GM19351 (cell line): ENCODE results near the gene ADAM17.
"Not testable (repeated sequence)": the region's sequence is repeated elsewhere in the genome, so short reads cannot be mapped to it uniquely, and the experiment has no call there.

Source experiments
- ATAC-seq: cut with Tn5 transposase; IDR thresholded peaks from one replicate; pipeline ENCODE4 v1.9.1; 2021; ENCODE audit warnings: mild to moderate bottlenecking, moderate library complexity; ENCODE audit not compliant: unreplicated experiment

The ADAM17 gene

DNA sequence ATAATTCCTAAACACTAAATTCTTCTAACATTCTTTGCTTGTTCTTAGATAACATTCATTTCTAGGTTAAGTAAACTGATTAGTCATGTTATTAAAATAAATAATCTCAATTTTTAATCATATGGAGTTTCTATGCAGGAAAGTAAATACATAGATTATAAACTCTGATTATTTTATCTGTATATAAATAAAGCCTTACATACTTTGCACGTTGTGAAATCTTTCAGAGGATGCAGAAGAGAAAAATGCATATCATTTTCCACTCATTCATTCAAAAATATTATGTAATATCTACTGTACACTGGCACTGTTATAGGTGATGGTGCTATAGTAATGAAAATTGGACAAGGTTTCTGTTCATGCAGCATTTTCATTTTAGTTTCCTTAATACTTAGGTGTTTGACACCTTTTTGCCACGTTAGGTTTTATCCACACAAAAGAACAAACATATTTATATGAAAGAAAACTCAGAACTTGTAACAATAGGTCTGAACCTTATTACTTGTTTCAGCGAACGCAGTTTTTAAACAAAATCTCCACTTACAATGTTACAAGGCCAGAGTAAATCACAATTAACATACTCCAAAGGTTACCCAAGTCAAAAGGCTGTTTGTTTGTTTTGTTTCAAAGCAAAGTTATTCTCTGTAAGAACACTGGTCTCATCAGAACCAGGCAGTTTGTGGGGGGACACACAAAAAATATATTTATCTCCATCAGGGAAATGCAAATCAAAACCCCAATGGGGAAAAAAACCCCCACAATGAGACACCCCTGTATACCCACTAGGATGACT, 27.4 kb downstream of the ADAM17 start:
- ATAC-seq: no peak

DNA sequence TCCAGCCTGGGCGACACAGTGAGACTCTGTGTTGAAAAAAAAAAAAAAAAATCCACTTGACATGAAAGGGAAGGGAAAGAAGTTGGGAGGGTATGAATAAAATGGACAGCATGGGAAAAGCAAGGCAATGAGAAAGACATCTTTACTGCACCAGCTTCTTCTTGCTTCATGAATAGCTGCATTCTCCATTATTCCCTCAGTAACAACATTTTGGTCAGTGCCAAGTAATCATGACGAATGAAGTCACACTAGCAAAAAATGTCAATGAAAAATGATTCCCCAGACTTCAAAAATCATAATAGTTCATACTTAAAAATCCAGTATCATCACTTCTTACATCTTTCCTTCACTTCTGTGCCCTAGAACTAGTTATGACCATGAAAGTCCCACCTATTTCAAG, 30.4 kb downstream of the ADAM17 start:
- ATAC-seq: no peak

DNA sequence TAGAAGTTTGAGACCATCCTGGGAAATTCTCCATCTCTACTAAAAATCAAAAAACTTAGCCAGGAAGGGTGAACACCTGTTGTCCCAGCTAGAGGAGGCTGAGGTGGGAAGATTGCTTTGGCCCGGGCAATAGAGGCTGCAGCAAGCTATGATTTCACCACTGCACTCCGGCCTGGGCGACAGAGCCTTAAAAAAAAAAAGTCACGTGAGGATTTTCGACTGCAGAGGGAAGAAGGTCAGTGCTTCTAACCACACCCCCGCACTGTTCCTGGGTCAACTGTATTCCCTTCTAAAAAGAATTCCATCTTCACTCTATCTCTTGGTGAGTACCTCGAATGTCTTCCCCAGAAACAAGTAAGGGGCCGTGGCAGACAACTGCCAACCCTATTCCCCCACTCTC, 31.3 kb downstream of the ADAM17 start:
- ATAC-seq: no peak

DNA sequence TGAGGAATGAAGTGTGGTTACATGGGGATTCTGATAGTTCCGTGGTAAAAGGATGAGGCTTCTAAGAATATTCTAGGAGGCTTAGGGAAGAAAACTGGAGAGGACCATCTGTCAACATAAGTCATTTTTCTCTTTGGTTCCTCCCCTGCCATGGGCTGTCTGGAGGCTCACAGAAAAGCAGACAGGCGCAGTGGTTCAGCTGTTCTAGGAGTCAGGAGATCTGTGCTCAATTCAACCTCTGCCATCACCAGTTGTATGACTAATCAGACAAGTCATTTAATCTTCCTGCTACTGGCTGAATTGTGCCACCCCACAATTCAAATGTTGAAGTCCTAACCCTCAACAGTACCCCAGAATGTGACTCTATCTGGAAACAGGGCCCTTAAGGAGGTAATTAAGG, 36.4 kb downstream of the ADAM17 start:
- no peak for ATAC-seq

DNA sequence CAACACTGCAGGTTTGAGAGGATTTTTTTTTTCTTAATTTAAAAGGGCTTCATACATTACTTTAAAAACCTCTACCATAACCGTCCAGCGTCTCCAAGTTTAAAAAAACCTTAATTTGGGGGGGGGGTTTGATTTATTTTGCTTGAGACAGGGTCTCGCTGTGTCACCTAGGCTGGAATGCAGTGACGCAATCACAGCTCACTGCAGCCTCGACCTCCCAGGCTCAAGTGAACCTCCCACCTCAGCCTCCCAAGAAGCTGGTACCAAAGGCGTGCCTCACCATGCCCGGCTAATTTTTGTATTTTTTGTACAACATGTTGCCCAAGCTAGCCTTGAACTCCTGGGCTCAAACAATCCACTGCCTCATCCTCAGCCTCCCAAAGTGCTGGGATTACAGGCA, 36.9 kb downstream of the ADAM17 start:
- ATAC-seq: no peak

DNA sequence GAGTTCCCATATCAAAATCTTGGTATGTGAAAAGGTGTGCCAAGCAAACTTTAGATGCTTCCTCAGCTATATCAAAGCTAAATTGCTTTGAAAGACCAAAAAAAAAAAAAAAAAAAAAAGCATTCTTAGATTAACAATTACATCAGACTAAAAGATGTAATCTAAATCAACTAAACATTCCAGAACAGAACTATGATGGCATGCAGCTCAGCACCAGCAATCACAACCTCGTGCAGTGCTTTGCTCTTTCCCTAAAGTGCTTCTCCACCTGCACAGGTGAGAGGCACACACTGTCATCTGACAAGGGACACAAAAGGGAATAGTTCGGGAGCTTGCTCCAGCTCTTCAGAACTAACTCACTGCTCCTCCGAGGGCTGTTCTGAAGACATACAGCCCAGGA, 37.5 kb downstream of the ADAM17 start:
- no peak for ATAC-seq

DNA sequence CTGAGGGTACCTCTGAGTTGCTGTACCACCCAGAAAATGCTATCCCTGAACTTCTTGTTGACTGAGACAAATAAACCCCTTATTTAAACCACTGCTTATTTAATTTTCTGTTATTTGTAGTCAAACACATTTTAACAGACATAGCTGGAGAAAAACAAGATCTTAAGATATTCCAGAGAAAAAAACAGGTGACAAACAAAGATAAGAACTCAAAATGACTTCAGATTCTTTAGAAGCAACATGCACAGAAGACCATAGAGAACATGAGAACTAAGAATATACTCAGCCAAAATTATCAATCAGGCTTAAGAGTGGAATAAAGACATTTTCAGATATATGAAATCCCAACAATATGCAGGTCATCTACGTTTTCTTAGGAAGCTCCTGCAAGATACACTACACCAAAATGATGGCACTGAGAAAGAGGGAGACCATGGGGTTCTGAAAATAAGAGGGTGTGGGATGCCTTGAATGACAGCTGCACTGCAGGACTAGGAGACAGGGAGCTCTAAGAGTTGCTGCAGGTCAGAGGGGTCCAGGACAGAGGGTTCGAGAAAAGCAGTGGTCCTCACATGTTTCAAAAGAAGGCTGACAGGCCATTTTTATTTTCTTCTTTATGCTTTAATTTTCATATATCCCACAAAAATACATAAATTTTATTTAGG, 38.4 kb downstream of the ADAM17 start:
- no peak for ATAC-seq

DNA sequence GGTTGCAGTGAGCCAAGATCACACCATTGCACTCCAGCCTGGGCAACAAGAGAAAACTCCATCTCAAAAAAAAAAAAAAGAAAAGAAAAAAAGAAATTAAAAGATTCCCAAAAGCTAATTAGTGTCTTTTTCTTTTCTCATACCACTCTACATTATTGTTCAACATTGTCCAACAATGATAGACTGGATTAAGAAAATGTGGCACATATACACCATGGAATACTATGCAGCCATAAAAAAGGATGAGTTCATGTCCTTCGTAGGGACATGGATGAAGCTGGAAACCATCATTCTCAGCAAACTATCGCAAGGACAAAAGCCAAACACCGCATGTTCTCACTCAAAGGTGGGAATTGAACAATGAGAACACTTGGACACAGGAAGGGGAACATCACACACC, 41.7 kb downstream of the ADAM17 start:
- not testable (repeated sequence) for ATAC-seq

DNA sequence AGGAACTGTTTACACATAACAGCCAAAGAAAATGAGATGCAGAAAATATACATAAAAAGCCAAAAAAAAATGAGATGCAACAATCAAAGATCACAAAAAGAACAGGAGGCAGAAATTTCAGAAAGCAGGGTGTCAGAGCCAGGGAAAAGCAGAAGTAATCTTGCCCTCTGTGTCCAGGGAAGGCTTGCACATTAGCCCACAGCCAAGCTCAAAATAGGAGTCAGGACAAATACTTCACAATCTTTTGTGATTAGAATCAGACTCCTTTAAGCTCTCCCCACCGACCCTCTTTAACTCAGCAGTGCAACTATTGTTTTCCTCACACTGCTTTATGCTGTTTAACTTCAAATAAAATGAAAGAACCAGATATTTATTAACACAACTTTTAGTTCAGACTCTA, 46.7 kb downstream of the ADAM17 start:
- ATAC-seq: no peak

DNA sequence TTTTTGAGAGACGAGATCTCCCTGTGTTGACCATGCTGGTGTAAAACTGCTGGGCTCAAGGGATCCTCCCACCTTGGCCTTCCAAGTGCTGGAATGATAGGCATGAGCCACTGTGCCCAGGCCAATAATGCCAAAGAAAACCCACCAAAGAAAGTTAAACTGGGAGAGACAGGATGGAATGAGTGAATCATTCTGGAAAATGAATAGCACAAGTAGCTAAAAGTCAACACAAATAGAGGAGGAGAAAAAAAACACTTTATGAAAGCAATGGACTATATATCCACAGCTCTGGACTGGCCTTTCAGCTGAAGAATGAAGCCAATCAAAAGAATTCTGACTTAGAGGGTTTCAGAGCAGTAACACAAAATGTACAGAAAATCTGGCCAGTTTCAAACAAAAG, 57.4 kb downstream of the ADAM17 start:
- no peak for ATAC-seq

DNA sequence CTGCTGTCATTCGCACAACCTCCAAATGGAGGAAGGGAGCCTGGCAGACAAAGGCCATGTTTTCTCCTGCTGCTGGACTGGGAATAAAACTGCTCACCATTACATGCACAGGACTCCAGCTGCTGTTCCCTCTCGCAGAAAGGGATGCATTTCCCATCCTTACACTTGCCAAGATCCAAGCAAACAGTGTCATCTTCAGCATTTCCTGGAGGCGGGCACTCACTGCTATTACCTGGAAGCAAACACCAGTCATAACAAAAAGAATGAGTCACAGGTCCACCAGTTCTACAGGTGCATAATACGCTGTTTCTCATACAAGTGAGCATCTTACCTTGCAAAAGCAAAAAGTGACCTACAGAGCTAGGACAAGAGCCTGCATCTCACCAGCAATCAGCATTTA, 58.6 kb downstream of the ADAM17 start:
- ATAC-seq: no peak

DNA sequence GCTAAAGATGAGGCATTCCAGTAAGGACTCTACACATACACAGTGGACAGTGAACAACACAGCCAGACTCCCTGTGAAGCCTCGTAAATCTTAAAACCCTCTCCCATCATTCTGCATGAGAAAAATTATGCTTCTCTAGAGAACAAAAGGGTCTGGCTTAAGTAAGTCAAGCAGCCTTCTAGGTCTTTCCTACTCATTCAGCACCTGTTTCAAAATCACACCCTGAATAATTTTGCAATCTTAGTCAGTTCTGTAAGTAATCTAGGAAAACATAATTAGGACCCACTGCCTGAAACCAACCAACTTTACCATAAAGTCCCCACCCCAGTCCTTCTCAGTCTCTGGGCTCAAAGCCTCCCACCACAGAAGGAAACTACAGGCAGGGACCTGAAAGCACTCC, 61.5 kb downstream of the ADAM17 start:
- no peak for ATAC-seq

DNA sequence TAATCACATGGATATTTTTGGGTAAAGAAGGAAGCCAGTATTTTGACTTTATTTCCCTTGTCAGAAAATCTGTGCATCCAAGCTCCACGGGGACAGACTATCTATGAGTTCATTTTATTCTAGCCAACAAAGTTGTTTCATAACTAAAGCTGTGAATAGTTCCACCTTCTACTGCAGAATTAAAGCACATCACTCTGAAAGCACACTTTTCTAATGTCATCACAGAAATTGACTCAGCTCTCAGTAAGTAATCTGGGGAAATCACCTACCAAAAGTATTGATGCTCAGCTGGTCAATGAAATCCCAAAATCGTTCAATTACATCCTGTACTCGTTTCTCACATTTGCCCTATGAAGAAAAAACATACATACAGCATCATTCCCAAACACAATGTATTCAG, 62.2 kb downstream of the ADAM17 start:
- ATAC-seq: no peak

DNA sequence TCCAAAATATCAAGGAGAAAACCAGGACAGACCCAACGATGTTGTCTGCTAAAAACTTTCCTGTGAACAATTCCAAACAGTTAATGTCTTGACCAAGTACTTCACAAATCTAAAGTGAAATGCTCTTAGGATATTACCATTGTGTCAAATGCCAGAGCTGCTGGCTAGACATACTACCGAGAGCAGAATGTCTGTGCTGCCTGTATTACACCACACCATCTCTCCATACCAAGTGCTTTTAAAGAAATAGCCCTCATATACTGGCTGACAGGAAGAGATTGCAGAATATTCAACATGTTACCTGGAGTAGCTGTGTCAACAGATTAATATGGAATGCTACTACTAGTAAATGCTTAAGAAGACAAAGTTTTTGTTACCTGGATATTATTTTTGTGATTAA, 62.7 kb downstream of the ADAM17 start:
- no peak for ATAC-seq

DNA sequence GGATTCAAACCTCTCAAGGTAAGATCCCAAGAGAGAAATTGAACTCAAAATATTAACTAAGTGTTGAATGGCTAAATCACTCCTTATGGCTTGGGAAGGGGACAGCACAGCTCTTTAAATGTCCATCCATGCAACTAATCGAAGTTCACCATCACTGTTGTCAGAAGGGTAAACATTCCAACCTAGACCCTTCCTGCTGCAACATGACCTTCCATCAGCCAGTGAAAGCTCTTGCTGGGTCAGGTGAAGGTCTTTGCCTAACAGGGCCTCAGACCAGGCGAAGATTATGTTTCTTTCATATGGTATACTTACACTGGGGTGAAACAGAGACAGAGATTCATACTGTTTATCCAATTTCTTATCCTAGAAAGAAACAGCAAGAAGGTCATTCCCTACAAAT, 64.8 kb downstream of the ADAM17 start:
- ATAC-seq: no peak

DNA sequence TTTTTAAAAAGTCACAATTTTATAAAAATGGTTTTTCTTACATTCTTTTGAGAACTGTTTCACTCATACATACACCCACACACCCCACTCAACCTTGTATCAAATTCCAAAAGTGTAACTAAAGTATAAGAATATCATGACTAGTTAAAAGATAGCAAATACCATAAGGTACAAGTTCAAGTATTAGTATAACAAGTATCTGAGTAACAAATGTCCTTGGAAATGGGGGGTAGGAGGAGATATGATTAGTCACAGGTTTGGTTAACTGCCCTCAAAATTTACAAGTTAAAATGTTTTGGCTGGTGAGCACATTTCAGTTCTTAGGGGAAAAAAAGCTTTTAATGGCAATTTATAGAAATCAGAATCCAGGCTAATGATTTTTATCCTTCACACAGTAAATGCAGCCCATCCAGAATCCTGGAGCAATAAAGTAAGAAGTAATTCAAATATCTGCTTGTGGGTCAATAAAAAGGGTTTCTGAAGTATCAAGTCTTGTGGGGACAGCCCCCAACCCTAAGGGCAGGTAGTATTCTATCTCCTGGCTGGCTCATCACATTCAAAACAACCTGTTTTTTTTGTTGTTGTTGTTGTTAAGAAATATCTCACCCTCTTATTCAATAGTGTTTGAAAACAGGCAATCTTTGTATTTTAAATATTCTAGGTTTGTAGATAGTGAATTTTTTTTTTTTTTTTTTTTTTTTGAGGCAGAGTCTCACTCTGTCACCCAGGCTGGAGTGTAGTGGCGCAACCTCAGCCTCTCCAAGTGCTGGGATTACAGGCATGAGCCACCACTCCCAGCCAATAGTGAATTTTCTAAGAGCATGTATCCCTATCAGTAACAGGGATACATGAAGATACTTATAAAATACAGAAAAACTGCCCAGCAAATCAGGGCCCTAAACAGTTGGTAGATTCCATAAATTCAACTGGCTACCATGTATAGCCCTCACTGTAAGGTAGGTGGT, 66.8 kb downstream of the ADAM17 start:
- ATAC-seq: no peak

DNA sequence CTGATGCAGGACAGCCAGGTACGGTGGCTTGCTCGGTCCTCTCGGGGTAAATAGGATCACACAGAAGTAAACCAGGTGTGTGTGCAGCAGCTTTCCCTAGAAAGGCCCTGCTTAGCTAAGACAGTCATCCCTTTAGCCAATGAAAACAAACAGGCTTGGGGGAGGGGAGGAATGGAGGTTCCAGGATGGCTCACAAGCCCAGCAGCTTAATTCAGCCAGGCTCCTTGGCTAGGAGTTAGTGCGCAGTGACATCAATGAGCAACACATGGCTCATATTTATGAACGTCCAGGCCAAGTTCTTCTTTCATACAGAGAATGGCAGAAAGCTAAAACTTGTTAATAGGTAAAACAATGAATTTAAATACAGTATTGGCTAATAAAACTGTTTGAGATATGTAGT, 71.1 kb downstream of the ADAM17 start:
- no peak for ATAC-seq

DNA sequence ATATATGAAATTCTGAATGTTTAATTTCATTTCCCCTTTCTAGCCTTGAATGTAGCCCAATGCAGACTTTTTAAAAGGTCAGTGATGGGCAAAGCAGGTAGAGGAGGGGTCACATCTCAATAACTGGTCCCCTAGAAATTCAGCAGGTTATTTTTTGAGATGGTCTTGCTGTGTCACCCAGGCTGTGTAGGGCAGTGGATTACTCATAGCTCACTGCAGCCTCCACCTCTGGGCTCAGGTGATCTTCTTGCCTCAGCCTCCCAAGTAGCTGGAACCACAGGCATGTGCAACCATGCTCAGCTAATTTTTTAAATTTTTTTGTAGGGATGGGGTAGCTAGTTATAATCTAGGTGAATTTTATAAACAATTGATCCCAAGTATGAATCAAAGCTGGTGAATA, 72.5 kb downstream of the ADAM17 start:
- ATAC-seq: no peak

DNA sequence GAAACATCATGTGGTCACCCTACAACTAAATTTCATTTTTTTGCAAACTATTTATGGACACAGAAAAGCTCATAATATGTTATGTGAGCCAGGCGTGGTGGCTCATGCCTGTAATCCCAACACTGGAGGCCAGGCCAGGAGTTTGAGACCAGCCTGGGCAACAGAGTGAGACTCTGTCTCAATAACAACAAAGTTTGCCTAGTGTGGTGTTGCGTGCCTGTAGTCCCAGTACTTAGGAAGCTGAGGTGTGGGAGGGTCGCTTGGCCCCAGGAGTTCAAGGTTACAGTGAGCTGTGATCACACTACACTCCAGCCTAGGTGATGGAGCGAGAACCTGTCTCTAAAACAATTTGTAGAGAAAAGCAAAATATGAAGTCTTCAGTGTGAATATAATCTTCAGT, 75.5 kb downstream of the ADAM17 start:
- ATAC-seq: no peak

DNA sequence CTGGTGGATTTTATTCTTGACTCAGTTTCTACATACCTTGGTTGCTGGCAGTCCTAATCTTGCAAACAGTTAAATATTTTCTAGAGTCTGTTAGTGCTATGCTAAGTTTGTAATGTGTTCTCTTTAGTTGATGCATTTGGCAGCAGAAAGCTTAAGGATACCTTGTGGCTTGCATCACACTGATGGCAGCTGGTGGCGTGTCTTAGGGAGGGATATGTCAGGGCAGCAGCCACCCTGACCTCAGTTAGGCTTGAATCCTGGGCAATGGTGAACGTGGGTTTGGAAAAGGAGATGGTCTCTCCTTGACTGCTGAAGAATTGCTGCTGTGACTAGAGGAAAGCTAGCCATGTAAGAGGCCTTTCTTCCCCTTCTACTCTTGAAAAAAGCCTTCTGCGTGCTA, 77.1 kb downstream of the ADAM17 start:
- no peak for ATAC-seq

DNA sequence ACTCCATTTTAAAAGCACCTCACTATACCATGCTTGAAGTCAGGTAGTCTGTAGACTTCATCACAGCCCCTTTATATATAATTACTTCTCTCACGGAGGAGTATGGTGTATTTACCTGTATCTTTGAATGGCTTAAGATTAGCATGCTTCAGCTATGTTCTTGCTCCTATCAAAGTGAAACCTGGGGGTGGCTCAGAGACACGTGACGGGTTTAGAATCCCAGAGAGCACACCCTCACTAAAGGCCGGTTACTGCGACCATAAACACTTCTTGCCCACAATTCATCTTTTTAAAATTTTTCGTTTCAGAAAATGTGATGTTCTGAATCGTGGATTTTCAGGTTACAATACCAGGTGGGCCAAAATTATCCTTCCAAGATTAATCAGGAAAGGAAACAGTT, 77.7 kb downstream of the ADAM17 start:
- no peak for ATAC-seq
